ENCODE measurements around the gene TBC1D10A. TPM values are rescaled to one million over a fixed set of nuclear protein-coding genes. Genes with fewer than 3 reads are reported as not detected.

The TBC1D10A gene
- total and polyA plus RNA-seq, 7 donors = 2.2 to 4.8 (median 3.2) TPM

GRCh38 chr22:30268331-30268730, 58.4 kb downstream of the TBC1D10A start:
- Histone ChIP-seq H3K4me1 (no peaks in the 10 kb centered on the region), H3K9me3 (no peaks in the 10 kb centered on the region), H3K27ac (no peak overlapping the region), H3K36me3 (ENCODE audit: insufficient read depth in 1 of 2, low read depth in 1 of 2) (no peaks in the 10 kb centered on the region), H3K4me3 (no peak overlapping the region), H3K27me3 (ENCODE audit: insufficient read depth in 3 of 3, low read length in 2 of 3) (no peaks in the 10 kb centered on the region)
- no peak for ATAC-seq
- intact Hi-C loops (cut with DNase I) = loop anchor here in 1 of 2 donors (10.0 kb wide), 1 partner anchor 216 kb away; no protein-coding TSS in a partner anchor
- TF ChIP-seq CTCF (IDR thresholded peaks at IDR 0.05) = no peak
- no peak for DNase-seq
- whole genome bisulfite sequencing, 3 donors = 79 to 85% (median 83%) methylated on average over 8 of the region's 8 CpGs

GRCh38 chr22:30267382-30268302, 59.1 kb downstream of the TBC1D10A start:
- Histone ChIP-seq H3K4me3 (peak overlapping the region; percentile 43), H3K4me1 (no peaks in the 10 kb centered on the region), H3K27ac (no peak overlapping the region), H3K36me3 (ENCODE audit: insufficient read depth in 1 of 2, low read depth in 1 of 2) (no peaks in the 10 kb centered on the region), H3K9me3 (no peaks in the 10 kb centered on the region), H3K27me3 (ENCODE audit: insufficient read depth in 3 of 3, low read length in 2 of 3) (no peaks in the 10 kb centered on the region)
- intact Hi-C loops (cut with DNase I) = loop anchor here in 1 of 2 donors (10.0 kb wide), 1 partner anchor 217 kb away; no protein-coding TSS in a partner anchor
- DNase-seq (no peak), ATAC-seq (no peak)
- no peak for TF ChIP-seq CTCF (IDR thresholded peaks at IDR 0.05)
- 76 to 83% (median 81%) methylated on average over 12 to 14 of the region's 14 CpGs for WGBS, 3 donors

- H3K9me3 ChIP-seq = no peaks in the 10 kb centered on the region
- no peaks in the 10 kb centered on the region for H3K27me3 ChIP-seq (ENCODE audit: insufficient read depth in 3 of 3, low read length in 2 of 3)
- H3K4me3 ChIP-seq = peak within 1 kb of the TSS; percentile 43
- H3K27ac ChIP-seq = peak within 1 kb of the TSS; percentile 23
- no peak for TF ChIP-seq CTCF (IDR thresholded peaks at IDR 0.05)
- no peaks in the 10 kb centered on the region for H3K4me1 ChIP-seq
- DNase-seq (peak; percentile 59 to 83), ATAC-seq (peak in 1 of 4 donors; percentile 40)
- intact Hi-C loops (cut with DNase I) = loop anchor here in 1 of 2 donors (10.0 kb wide), 1 partner anchor 218 kb away; no protein-coding TSS in a partner anchor
- no peaks in the 10 kb centered on the region for H3K36me3 ChIP-seq (ENCODE audit: insufficient read depth in 1 of 2, low read depth in 1 of 2)
- WGBS, 3 donors = 67 to 74% (median 71%) methylated on average over 33 to 35 of the region's 35 CpGs
Observed at GRCh38 chr22:30266445-30267381, 60.0 kb downstream of the TBC1D10A start, which contains the start of gene OSM. Gene OSM (minus strand): TSS chr22:30266851. CDS start chr22:30266799, 52 bp downstream.

- Histone ChIP-seq H3K4me3 (peak overlapping the region; percentile 43), H3K27ac (peak overlapping the region; percentile 23), H3K9me3 (no peaks in the 10 kb centered on the region), H3K27me3 (ENCODE audit: insufficient read depth in 3 of 3, low read length in 2 of 3) (no peaks in the 10 kb centered on the region), H3K4me1 (no peaks in the 10 kb centered on the region), H3K36me3 (ENCODE audit: insufficient read depth in 1 of 2, low read depth in 1 of 2) (no peaks in the 10 kb centered on the region)
- intact Hi-C loops (cut with DNase I) = loop anchor here (2.0 to 10.0 kb wide), 2 partner anchors 121 to 219 kb away; partner anchors contain the start of gene RNF215 (in 1 of the 2)
- ATAC-seq = peak in 1 of 4 donors; percentile 28
- 67 to 79% (median 67%) methylated on average over 24 of the region's 24 CpGs for WGBS, 3 donors
- TF ChIP-seq CTCF (IDR thresholded peaks at IDR 0.05) = no peak
- DNase-seq = peak in 1 of 2 donors; percentile 79
Observed at GRCh38 chr22:30265823-30266444, 60.8 kb downstream of the TBC1D10A start.
